Measurements from ENCODE around the gene CACNA2D4. TPM values are rescaled to one million over a fixed set of nuclear protein-coding genes. Genes with fewer than 3 reads are reported as not detected.

CACNA2D4 gene
- total RNA-seq, 1 donor from 2014 or later = 0.58 TPM

DNA sequence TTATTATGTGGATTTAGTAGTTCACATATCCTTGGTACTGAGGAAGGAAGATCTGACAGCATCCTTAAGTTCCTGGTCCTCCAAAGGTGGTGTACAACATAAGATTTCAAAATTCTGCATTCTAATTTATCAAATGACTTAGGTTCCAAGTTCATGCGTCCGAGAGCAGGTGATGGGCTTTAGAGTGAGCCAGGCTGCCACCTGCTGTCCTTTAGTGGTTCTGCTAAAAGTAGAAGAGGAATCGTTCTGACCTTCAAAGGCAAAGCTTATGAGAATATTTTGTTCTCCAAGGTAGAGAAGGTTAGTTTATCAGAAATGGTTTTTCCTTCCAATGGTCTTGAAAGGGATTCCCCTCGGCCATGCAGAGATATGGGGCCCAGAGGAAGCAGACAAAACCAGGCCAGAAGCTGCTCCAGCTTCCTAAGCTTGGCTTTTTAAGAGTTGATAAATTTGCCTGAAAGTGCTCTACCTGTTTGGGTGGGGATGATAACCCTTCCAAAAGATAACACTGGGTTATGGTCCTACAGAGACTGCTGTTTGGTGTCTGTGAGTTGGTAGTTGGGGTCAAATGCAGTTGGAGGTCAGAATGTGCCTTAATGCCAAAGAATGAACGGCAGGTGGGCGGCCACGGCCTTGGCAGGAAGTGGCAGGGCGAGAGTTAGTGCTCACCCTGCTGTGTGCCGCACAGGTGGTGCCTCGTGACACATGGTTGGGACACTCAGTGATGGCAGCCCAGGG is 127.2 kb downstream of the CACNA2D4 start:
- Histone ChIP-seq H3K36me3 (ENCODE audit: control insufficient read depth, insufficient read depth, low read length) (peaks cover 2% of the 10 kb centered on the region), H3K4me3 (ENCODE audit: low read depth, low read length) (no peak overlapping the region), H3K27me3 (ENCODE audit: control insufficient read depth, insufficient read depth, low read length) (no peaks in the 10 kb centered on the region)
- no peak for DNase-seq (ENCODE audit: low read depth)
- TF ChIP-seq, protein P1, sequence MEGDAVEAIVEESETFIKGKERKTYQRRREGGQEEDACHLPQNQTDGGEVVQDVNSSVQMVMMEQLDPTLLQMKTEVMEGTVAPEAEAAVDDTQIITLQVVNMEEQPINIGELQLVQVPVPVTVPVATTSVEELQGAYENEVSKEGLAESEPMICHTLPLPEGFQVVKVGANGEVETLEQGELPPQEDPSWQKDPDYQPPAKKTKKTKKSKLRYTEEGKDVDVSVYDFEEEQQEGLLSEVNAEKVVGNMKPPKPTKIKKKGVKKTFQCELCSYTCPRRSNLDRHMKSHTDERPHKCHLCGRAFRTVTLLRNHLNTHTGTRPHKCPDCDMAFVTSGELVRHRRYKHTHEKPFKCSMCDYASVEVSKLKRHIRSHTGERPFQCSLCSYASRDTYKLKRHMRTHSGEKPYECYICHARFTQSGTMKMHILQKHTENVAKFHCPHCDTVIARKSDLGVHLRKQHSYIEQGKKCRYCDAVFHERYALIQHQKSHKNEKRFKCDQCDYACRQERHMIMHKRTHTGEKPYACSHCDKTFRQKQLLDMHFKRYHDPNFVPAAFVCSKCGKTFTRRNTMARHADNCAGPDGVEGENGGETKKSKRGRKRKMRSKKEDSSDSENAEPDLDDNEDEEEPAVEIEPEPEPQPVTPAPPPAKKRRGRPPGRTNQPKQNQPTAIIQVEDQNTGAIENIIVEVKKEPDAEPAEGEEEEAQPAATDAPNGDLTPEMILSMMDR (IDR thresholded peaks at IDR 0.05; ENCODE audit: insufficient read depth, low read length, poor library complexity, severe bottlenecking) = peak; percentile 87

DNA sequence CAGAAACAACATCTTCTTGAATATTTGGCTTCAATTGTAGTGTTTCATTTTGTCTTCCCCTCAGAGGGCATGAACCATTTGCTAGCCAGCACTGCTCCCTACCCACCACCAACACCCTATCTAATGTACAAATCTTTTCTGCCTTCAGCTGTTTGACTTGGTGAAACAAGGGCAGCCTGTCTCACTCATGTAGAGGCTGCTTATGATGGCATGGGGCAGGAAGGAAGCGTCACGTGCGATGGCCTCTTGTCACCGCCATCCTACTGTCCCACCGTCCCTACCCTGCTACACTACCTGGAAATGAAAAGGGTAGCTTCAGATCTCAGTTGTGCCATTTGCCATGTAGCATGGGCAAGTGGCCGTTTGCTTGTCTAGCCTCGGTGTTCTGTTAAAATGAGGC is 128.0 kb downstream of the CACNA2D4 start:
- TF ChIP-seq, protein P1 (IDR thresholded peaks at IDR 0.05; ENCODE audit: insufficient read depth, low read length, poor library complexity, severe bottlenecking) = no peak
- no peaks in the 10 kb centered on the region for H3K27me3 ChIP-seq (ENCODE audit: control insufficient read depth, insufficient read depth, low read length)

DNA sequence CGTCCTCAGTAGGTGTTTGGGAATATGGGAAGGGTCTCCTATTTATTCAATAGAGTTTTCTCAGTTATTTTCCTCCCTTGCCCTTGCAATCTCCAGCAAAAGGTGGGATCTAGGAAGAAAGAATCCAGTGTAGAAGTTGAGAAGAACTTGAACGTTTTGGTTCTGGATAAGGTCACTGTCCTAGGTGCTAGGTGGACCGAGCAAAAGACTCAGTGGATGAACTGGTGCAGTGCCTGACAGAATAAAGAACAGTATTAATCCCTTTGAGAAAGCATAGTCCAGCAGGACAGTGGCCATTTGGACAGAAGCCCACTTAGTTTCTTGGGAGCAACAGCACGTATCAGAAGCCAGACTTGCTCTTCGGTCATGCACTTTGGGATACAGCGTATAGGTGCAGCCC is 130.7 kb downstream of the CACNA2D4 start:
- peaks cover 2% of the 10 kb centered on the region for H3K36me3 ChIP-seq (ENCODE audit: control insufficient read depth, insufficient read depth, low read length)
- TF ChIP-seq, protein P1 (IDR thresholded peaks at IDR 0.05; ENCODE audit: insufficient read depth, low read length, poor library complexity, severe bottlenecking) = no peak
- no peaks in the 10 kb centered on the region for H3K27me3 ChIP-seq (ENCODE audit: control insufficient read depth, insufficient read depth, low read length)
- H3K4me3 ChIP-seq (ENCODE audit: low read depth, low read length) = no peak overlapping the region
- no peak for DNase-seq (ENCODE audit: low read depth)

More for the DNA sequence above, 128.0 kb downstream of the CACNA2D4 start:
- peaks cover 2% of the 10 kb centered on the region for H3K36me3 ChIP-seq (ENCODE audit: control insufficient read depth, insufficient read depth, low read length)
- no peak for DNase-seq (ENCODE audit: low read depth)
- no peak overlapping the region for H3K4me3 ChIP-seq (ENCODE audit: low read depth, low read length)

DNA sequence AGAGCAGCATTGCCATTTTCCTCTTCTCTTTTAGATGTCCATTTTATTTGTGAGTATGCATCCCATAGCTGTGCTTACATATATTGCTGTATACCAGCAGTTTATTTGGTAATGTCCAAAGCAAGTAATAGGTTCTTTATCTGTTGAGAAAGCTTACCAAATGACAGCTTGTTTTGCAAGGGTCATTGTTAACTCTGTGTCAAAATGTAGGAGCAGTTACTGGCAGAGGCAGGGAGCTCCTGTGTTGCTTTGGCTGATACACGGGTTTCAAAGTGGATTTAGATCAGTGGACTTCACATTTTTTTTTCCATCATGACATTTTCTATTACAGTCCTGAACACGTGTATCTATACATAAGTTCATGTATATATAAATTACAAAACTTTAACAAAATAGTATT is 136.2 kb downstream of the CACNA2D4 start:
- H3K36me3 ChIP-seq (ENCODE audit: control insufficient read depth, insufficient read depth, low read length) = no peaks in the 10 kb centered on the region
- no peaks in the 10 kb centered on the region for H3K27me3 ChIP-seq (ENCODE audit: control insufficient read depth, insufficient read depth, low read length)
- H3K4me3 ChIP-seq (ENCODE audit: low read depth, low read length) = no peak overlapping the region
- DNase-seq (ENCODE audit: low read depth) = no peak
- TF ChIP-seq, protein P1 (IDR thresholded peaks at IDR 0.05; ENCODE audit: insufficient read depth, low read length, poor library complexity, severe bottlenecking) = no peak

DNA sequence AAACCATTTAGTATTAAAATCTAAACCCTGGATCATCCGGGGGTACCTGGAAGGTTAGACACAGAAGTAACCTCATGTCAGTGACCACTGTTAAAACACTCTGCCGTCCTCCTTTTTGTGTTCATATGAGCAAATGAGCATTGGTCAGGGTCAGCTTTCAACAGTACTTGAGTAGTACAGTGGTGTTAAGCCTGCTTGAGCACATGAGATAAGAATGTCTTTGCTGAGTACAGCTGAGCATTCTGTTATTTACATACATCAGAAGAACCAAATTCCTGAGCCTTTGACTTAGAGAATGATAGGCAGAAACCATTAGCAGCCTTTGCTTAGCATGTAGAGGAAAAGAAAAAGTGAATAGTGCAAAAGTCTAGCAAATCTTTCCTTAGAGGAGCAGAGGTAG is 136.7 kb downstream of the CACNA2D4 start:
- H3K4me3 ChIP-seq (ENCODE audit: low read depth, low read length) = no peak overlapping the region
- no peak for DNase-seq (ENCODE audit: low read depth)
- H3K27me3 ChIP-seq (ENCODE audit: control insufficient read depth, insufficient read depth, low read length) = no peaks in the 10 kb centered on the region
- TF ChIP-seq, protein P1 (IDR thresholded peaks at IDR 0.05; ENCODE audit: insufficient read depth, low read length, poor library complexity, severe bottlenecking) = no peak
- no peaks in the 10 kb centered on the region for H3K36me3 ChIP-seq (ENCODE audit: control insufficient read depth, insufficient read depth, low read length)

DNA sequence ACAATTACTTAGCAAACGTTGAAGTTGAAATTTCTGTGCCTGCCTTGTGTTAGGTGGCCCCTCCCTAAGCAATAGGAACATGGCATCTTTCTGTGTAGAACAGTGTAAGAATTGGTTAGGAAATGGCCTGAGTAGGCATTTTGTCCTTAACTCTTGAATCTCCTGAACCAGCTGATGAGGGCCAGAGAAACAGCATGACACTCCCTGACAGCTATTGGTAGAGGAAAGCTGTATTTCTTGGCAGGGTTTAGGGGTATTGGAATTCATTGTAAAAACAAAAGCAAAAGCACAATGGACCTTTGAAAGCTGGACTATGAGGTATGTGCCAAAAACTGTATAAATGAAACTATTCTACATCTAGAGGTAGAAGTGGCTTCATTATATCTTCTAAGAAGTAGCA is 138.7 kb downstream of the CACNA2D4 start:
- no peaks in the 10 kb centered on the region for H3K27me3 ChIP-seq (ENCODE audit: control insufficient read depth, insufficient read depth, low read length)
- no peak overlapping the region for H3K4me3 ChIP-seq (ENCODE audit: low read depth, low read length)
- H3K36me3 ChIP-seq (ENCODE audit: control insufficient read depth, insufficient read depth, low read length) = no peaks in the 10 kb centered on the region
- DNase-seq (ENCODE audit: low read depth) = no peak
- TF ChIP-seq, protein P1 (IDR thresholded peaks at IDR 0.05; ENCODE audit: insufficient read depth, low read length, poor library complexity, severe bottlenecking) = no peak
